Stimulated activated CD8-positive, alpha-beta memory T cell treated with anti-CD3 and anti-CD28 coated beads, Interleukin-12 subunit alpha, Interleukin-12 subunit beta, amount 100 ng/mL, for 1 hour (primary cell): ENCODE data around the gene PID1.

ENCODE experiments used
- DNase-seq: peaks from one replicate; pipeline ENCODE4 v3.0.0-alpha.2; 2020; ENCODE audit warnings: low read depth

PID1 gene

GRCh38 chr2:229261076-229261475 lies 10.0 kb downstream of the PID1 start:
- no peak for DNase-seq

- DNase-seq: no peak
Observed at GRCh38 chr2:229257985-229258384, 13.1 kb downstream of the PID1 start.

- DNase-seq: no peak
Observed at GRCh38 chr2:229256376-229256775, 14.7 kb downstream of the PID1 start.

- no peak for DNase-seq
Observed at GRCh38 chr2:229254206-229254605, 16.9 kb downstream of the PID1 start.

GRCh38 chr2:229252996-229253395 lies 18.1 kb downstream of the PID1 start:
- DNase-seq: no peak

- DNase-seq: no peak
Observed at GRCh38 chr2:229252280-229252679, 18.8 kb downstream of the PID1 start.

- no peak for DNase-seq
Observed at GRCh38 chr2:229249536-229249935, 21.6 kb downstream of the PID1 start.

- no peak for DNase-seq
Observed at GRCh38 chr2:229246334-229246733, 24.8 kb downstream of the PID1 start.

- DNase-seq: no peak
Observed at GRCh38 chr2:229244975-229245374, 26.1 kb downstream of the PID1 start.

GRCh38 chr2:229243890-229244560 lies 27.1 kb downstream of the PID1 start:
- DNase-seq: no peak

GRCh38 chr2:229240984-229241491 lies 30.0 kb downstream of the PID1 start:
- no peak for DNase-seq

- DNase-seq: no peak
Observed at GRCh38 chr2:229239021-229239420, 32.1 kb downstream of the PID1 start.

GRCh38 chr2:229237270-229237669 lies 33.8 kb downstream of the PID1 start:
- DNase-seq: no peak

- no peak for DNase-seq
Observed at GRCh38 chr2:229235131-229235914, 35.8 kb downstream of the PID1 start.

- DNase-seq: no peak
Observed at GRCh38 chr2:229231885-229232284, 39.2 kb downstream of the PID1 start.

- no peak for DNase-seq
Observed at GRCh38 chr2:229231328-229231868, 39.7 kb downstream of the PID1 start.

GRCh38 chr2:229230911-229231310 lies 40.2 kb downstream of the PID1 start:
- no peak for DNase-seq

- DNase-seq: no peak
Observed at GRCh38 chr2:229230256-229230655, 40.8 kb downstream of the PID1 start.

GRCh38 chr2:229226382-229226781 lies 44.7 kb downstream of the PID1 start:
- no peak for DNase-seq

- DNase-seq: no peak
Observed at GRCh38 chr2:229223107-229223506, 48.0 kb downstream of the PID1 start.

GRCh38 chr2:229221641-229222040 lies 49.4 kb downstream of the PID1 start:
- DNase-seq: no peak

GRCh38 chr2:229220254-229220653 lies 50.8 kb downstream of the PID1 start:
- DNase-seq: no peak

- DNase-seq: no peak
Observed at GRCh38 chr2:229218329-229218921, 52.7 kb downstream of the PID1 start.
